HEK293 (cell line): ENCODE measurements around the gene IPO9.

Experiments used
- CTCF ChIA-PET: fragments of 350-600 bp; formaldehyde crosslinking; extraction: SDS; loops from one replicate; lab custom pipeline; 2021; ENCODE audit warnings: antibody characterized with exemption; lab: Yijun Ruan, JAX
- POLR2A ChIA-PET: fragments of 300-600 bp; formaldehyde crosslinking; extraction: SDS; loops from one replicate; lab custom pipeline; 2020; ENCODE audit warnings: antibody characterized with exemption, inconsistent platforms; lab: Yijun Ruan, JAX
- H3K27ac ChIP-seq: fragments of 200-500 bp; sonication (Bioruptor generic); 2 replicates; pipeline ENCODE4 v1.5.1; 2014; ENCODE audit warnings: low read depth, low read length, control low read depth, inconsistent platforms; ENCODE audit errors: extremely low read depth
- H3K36me3 ChIP-seq, 2 experiments: fragments of 200-500 bp in 1 of 2; sonication (Bioruptor generic) in 1 of 2; 1 replicate in 1 of 2; 2 replicates in 1 of 2; pipeline ENCODE4 v1.5.1; 2014 to 2017; ENCODE audit warnings: inconsistent platforms in 2 of 2, low read length in 2 of 2; ENCODE audit not compliant: control insufficient read depth in 2 of 2, insufficient read depth in 1 of 2
- H3K4me1 ChIP-seq: fragments of 200-500 bp; sonication (Bioruptor generic); 2 replicates; pipeline ENCODE4 v1.5.1; 2014; ENCODE audit warnings: mild to moderate bottlenecking, low read length, inconsistent platforms; ENCODE audit not compliant: control insufficient read depth, insufficient read depth
- H3K4me3 ChIP-seq: 2 replicates; pipeline ENCODE4 v1.5.1; 2011; ENCODE audit warnings: low read depth, mild to moderate bottlenecking, control low read depth, low read length, moderate library complexity
- H3K9me3 ChIP-seq: fragments of 200-500 bp; sonication (Bioruptor generic); 2 replicates; pipeline ENCODE4 v1.5.1; 2014; ENCODE audit warnings: low read depth, low read length, inconsistent platforms; ENCODE audit not compliant: control insufficient read depth, insufficient read depth
- BCL6B ChIP-seq: fragments of 450-650 bp; formaldehyde crosslinking; IDR thresholded peaks from 2 replicates; pipeline ENCODE4 v1.5.1; 2017; ENCODE audit warnings: missing biosample characterization, missing genetic modification characterization
- CTCF ChIP-seq: fragments of 450-650 bp; formaldehyde crosslinking; IDR thresholded peaks from 2 replicates; pipeline ENCODE4 v1.5.1; 2016; ENCODE audit warnings: missing biosample characterization, missing genetic modification characterization
- GLIS2 ChIP-seq: fragments of 450-650 bp; formaldehyde crosslinking; IDR thresholded peaks from 2 replicates; pipeline ENCODE4 v1.5.1; 2016; ENCODE audit warnings: missing biosample characterization, missing genetic modification characterization
- SP7 ChIP-seq: fragments of 450-650 bp; formaldehyde crosslinking; IDR thresholded peaks from 2 replicates; pipeline ENCODE4 v1.5.1; 2016; ENCODE audit warnings: missing biosample characterization, missing genetic modification characterization
- WT1 ChIP-seq: fragments of 450-650 bp; formaldehyde crosslinking; IDR thresholded peaks from 2 replicates; pipeline ENCODE4 v1.5.1; 2016; ENCODE audit warnings: missing biosample characterization, missing genetic modification characterization
- YY1 ChIP-seq: fragments of 450-650 bp; formaldehyde crosslinking; IDR thresholded peaks from 2 replicates; pipeline ENCODE4 v1.5.1; 2018; ENCODE audit warnings: missing biosample characterization, missing genetic modification characterization
- ZBTB17 ChIP-seq: fragments of 450-650 bp; formaldehyde crosslinking; IDR thresholded peaks from 2 replicates; pipeline ENCODE4 v1.5.1; 2016; ENCODE audit warnings: missing biosample characterization, missing genetic modification characterization
- ZBTB44 ChIP-seq: fragments of 450-650 bp; IDR thresholded peaks from 2 replicates; pipeline ENCODE4 v1.5.1; 2018; ENCODE audit warnings: missing biosample characterization, mild to moderate bottlenecking, missing genetic modification characterization
- ZFP3 ChIP-seq: fragments of 450-650 bp; formaldehyde crosslinking; IDR thresholded peaks from 2 replicates; pipeline ENCODE4 v1.5.1; 2016; ENCODE audit warnings: low read depth, missing biosample characterization, missing genetic modification characterization
- ZFP69B ChIP-seq: fragments of 450-650 bp; formaldehyde crosslinking; IDR thresholded peaks from 2 replicates; pipeline ENCODE4 v1.5.1; 2016; ENCODE audit warnings: missing biosample characterization, missing genetic modification characterization
- ZIC2 ChIP-seq: fragments of 450-650 bp; formaldehyde crosslinking; IDR thresholded peaks from 2 replicates; pipeline ENCODE4 v1.5.1; 2016; ENCODE audit warnings: missing biosample characterization, missing genetic modification characterization
- ZNF2 ChIP-seq: fragments of 450-650 bp; formaldehyde crosslinking; IDR thresholded peaks from 2 replicates; pipeline ENCODE4 v1.5.1; 2016; ENCODE audit warnings: missing biosample characterization, missing genetic modification characterization
- ZNF239 ChIP-seq: fragments of 450-650 bp; formaldehyde crosslinking; IDR thresholded peaks from 2 replicates; pipeline ENCODE4 v1.5.1; 2016; ENCODE audit warnings: missing biosample characterization, missing genetic modification characterization
- ZNF394 ChIP-seq: fragments of 450-650 bp; formaldehyde crosslinking; IDR thresholded peaks from 2 replicates; pipeline ENCODE4 v1.5.1; 2016; ENCODE audit warnings: missing biosample characterization, missing genetic modification characterization, mild to moderate bottlenecking, moderate library complexity, borderline replicate concordance
- ZNF488 ChIP-seq: fragments of 450-650 bp; formaldehyde crosslinking; IDR thresholded peaks from 2 replicates; pipeline ENCODE4 v1.5.1; 2016; ENCODE audit warnings: missing biosample characterization, missing genetic modification characterization
- ZNF544 ChIP-seq: fragments of 450-650 bp; formaldehyde crosslinking; IDR thresholded peaks from 2 replicates; pipeline ENCODE4 v1.5.0; 2017; ENCODE audit warnings: missing biosample characterization, missing genetic modification characterization
- ZNF548 ChIP-seq: fragments of 450-650 bp; formaldehyde crosslinking; IDR thresholded peaks from 2 replicates; pipeline ENCODE4 v1.5.1; 2016; ENCODE audit warnings: missing biosample characterization, missing genetic modification characterization
- ZNF560 ChIP-seq: fragments of 450-650 bp; formaldehyde crosslinking; IDR thresholded peaks from 2 replicates; pipeline ENCODE4 v1.5.1; 2017; ENCODE audit warnings: missing biosample characterization, missing genetic modification characterization, borderline replicate concordance
- ZNF571 ChIP-seq: fragments of 450-650 bp; formaldehyde crosslinking; IDR thresholded peaks from 2 replicates; pipeline ENCODE4 v1.5.0; 2017; ENCODE audit warnings: missing biosample characterization, missing genetic modification characterization
- ZNF610 ChIP-seq: fragments of 450-650 bp; formaldehyde crosslinking; IDR thresholded peaks from 2 replicates; pipeline ENCODE4 v1.5.1; 2016; ENCODE audit warnings: missing biosample characterization, missing genetic modification characterization, borderline replicate concordance
- ZNF624 ChIP-seq: fragments of 450-650 bp; formaldehyde crosslinking; IDR thresholded peaks from 2 replicates; pipeline ENCODE4 v1.5.1; 2017; ENCODE audit warnings: missing biosample characterization, missing genetic modification characterization
- ZNF654 ChIP-seq: fragments of 450-650 bp; formaldehyde crosslinking; IDR thresholded peaks from 2 replicates; pipeline ENCODE4 v1.5.1; 2016; ENCODE audit warnings: low read depth, missing biosample characterization, missing genetic modification characterization
- ZNF660 ChIP-seq: fragments of 450-650 bp; IDR thresholded peaks from 2 replicates; pipeline ENCODE4 v1.5.1; 2018; ENCODE audit warnings: missing biosample characterization, mild to moderate bottlenecking, missing genetic modification characterization
- ZNF692 ChIP-seq: fragments of 450-650 bp; formaldehyde crosslinking; IDR thresholded peaks from 2 replicates; pipeline ENCODE4 v1.5.1; 2016; ENCODE audit warnings: missing biosample characterization, missing genetic modification characterization
- ZNF837 ChIP-seq: fragments of 450-650 bp; formaldehyde crosslinking; IDR thresholded peaks from 2 replicates; pipeline ENCODE4 v1.5.1; 2016; ENCODE audit warnings: missing biosample characterization, missing genetic modification characterization

Gene IPO9

GRCh38 chr1:201791051-201791778 is 37.7 kb upstream of the IPO9 start (continued):
- TF ChIP-seq ZNF571 (no peak), WT1 (tag by site-specific recombination) (no peak), BCL6B (tag by site-specific recombination) (no peak), ZNF239 (tag by site-specific recombination) (no peak), GLIS2 (tag by site-specific recombination) (no peak), ZNF544 (tag by site-specific recombination) (no peak), YY1 (no peak)

GRCh38 chr1:201791779-201792173 is 37.2 kb upstream of the IPO9 start:
- no peaks in the 10 kb centered on the region for H3K9me3 ChIP-seq
- peaks cover 0 to 61% of the 10 kb centered on the region in 2 experiments; a peak in 1 of 3 replicates for H3K36me3 ChIP-seq
- H3K27ac ChIP-seq: no peak overlapping the region
- CTCF ChIA-PET: interaction anchor here (0.5 to 18.0 kb wide), 18 partner anchors 13 to 310 kb away, joined by 3 to 593 read pairs (median 6); no protein-coding TSS in a partner anchor
- H3K4me3 ChIP-seq: no peak overlapping the region
- TF ChIP-seq ZNF624 (tag by site-specific recombination) (no peak), ZNF610 (tag by site-specific recombination) (no peak), ZIC2 (tag by site-specific recombination) (0 out of 2 replicates have a peak, but pooled peaks have one; percentile 43)
- POLR2A ChIA-PET: no interaction called here
- H3K4me1 ChIP-seq: no peaks in the 10 kb centered on the region

- ChIA-PET CTCF (interaction anchor here (0.5 to 18.0 kb wide), 59 partner anchors 8 to 771 kb away, joined by 3 to 593 read pairs (median 5); no protein-coding TSS in a partner anchor), POLR2A (interaction anchor here (1.2 kb wide), 1 partner anchor 83 kb away, joined by 3 read pairs; no protein-coding TSS in a partner anchor)
- Histone ChIP-seq H3K27ac (no peak overlapping the region), H3K4me1 (no peaks in the 10 kb centered on the region), H3K9me3 (no peaks in the 10 kb centered on the region), H3K36me3 (peaks cover 0 to 52% of the 10 kb centered on the region in 2 experiments; a peak in 1 of 3 replicates), H3K4me3 (no peak overlapping the region)
- TF ChIP-seq ZBTB44: no peak
- TF ChIP-seq ZNF394: peak; percentile 97; the same call in 1 of the 2 replicates
- TF ChIP-seq ZNF837 (tag by site-specific recombination): no peak
- TF ChIP-seq ZNF2 (tag by site-specific recombination): peak; percentile 91
- TF ChIP-seq ZNF692 (tag by site-specific recombination): 0 out of 2 replicates have a peak, but pooled peaks have one; percentile 22
- peak; percentile 100 for TF ChIP-seq ZNF654
- TF ChIP-seq ZNF239 (tag by site-specific recombination): no peak
- peak; percentile 47; the same call in 1 of the 2 replicates for TF ChIP-seq ZBTB17 (tag by site-specific recombination)
- peak; percentile 23; the same call in 1 of the 2 replicates for TF ChIP-seq ZFP69B (tag by site-specific recombination)
- TF ChIP-seq CTCF: peak; percentile 92
- peak; percentile 61 for TF ChIP-seq SP7
- no peak for TF ChIP-seq ZNF560
- no peak for TF ChIP-seq ZNF548 (tag by site-specific recombination)
- no peak for TF ChIP-seq ZNF488 (tag by site-specific recombination)
- no peak for TF ChIP-seq ZFP3 (tag by site-specific recombination)
- peak; percentile 54; the same call in 1 of the 2 replicates for TF ChIP-seq ZNF660
Measured at GRCh38 chr1:201792534-201793305, 36.2 kb upstream of the IPO9 start.
